DND-41 (cell line): ENCODE data around the gene GLYATL3.

Source experiments
- ATAC-seq: fragments of 200-7000 bp; cut with Tn5 transposase; 3 replicates; pipeline ENCODE4 v1.9.1; 2021; ENCODE audit warnings: low read depth; ENCODE audit not compliant: insufficient read depth
- DNase-seq: peaks from one replicate; pipeline ENCODE4 v3.0.0-alpha.2; 2020
- H2AFZ ChIP-seq: 2 replicates; pipeline ENCODE4 v1.6.0; 2012; ENCODE audit warnings: low read depth, low read length
- H3K27ac ChIP-seq: 2 replicates; pipeline ENCODE4 v1.5.1; 2012; ENCODE audit warnings: low read length, inconsistent platforms
- H3K27me3 ChIP-seq: fragments of 200-600 bp; sonication (generic); 2 replicates; pipeline ENCODE4 v1.6.0; 2012; ENCODE audit warnings: low read length, mild to moderate bottlenecking, inconsistent platforms; ENCODE audit not compliant: insufficient read depth, poor library complexity
- H3K36me3 ChIP-seq: 2 replicates; pipeline ENCODE4 v1.5.1; 2012; ENCODE audit warnings: low read length, inconsistent platforms; ENCODE audit not compliant: insufficient read depth
- H3K4me1 ChIP-seq: 2 replicates; pipeline ENCODE4 v1.5.1; 2012; ENCODE audit warnings: mild to moderate bottlenecking, low read length; ENCODE audit not compliant: insufficient read depth
- H3K4me2 ChIP-seq: 2 replicates; pipeline ENCODE4 v1.6.0; 2012; ENCODE audit warnings: mild to moderate bottlenecking, moderate library complexity, low read length, inconsistent platforms; ENCODE audit not compliant: insufficient read depth
- H3K4me3 ChIP-seq, 2 experiments: fragments of 200-600 bp in 1 of 2; shearing (Covaris generic) in 1 of 2; 2 replicates each; pipeline ENCODE4 v1.5.1; 2012 to 2016; ENCODE audit warnings: inconsistent platforms in 2 of 2, low read length in 2 of 2, mild to moderate bottlenecking in 2 of 2, low read depth in 1 of 2, moderate library complexity in 1 of 2
- H3K79me2 ChIP-seq: 2 replicates; pipeline ENCODE4 v1.6.0; 2012; ENCODE audit warnings: low read length, inconsistent platforms; ENCODE audit not compliant: insufficient read depth
- H3K9ac ChIP-seq: 2 replicates; pipeline ENCODE4 v1.6.0; 2012; ENCODE audit warnings: low read depth, mild to moderate bottlenecking, inconsistent platforms, low read length, moderate library complexity
- H3K9me3 ChIP-seq: 2 replicates; pipeline ENCODE4 v1.5.1; 2012; ENCODE audit warnings: low read length, moderate library complexity, mild to moderate bottlenecking, inconsistent platforms; ENCODE audit not compliant: insufficient read depth, severe bottlenecking
- H4K20me1 ChIP-seq: 2 replicates; pipeline ENCODE4 v1.6.0; 2012; ENCODE audit warnings: low read length; ENCODE audit not compliant: insufficient read depth
- EZH2 ChIP-seq: IDR thresholded peaks from 3 replicates; pipeline ENCODE4 v1.6.1; 2012; ENCODE audit warnings: borderline replicate concordance, low read depth, mild to moderate bottlenecking, moderate library complexity, low read length, inconsistent platforms; ENCODE audit not compliant: severe bottlenecking
- TF ChIP-seq, protein P1 (sequence below): IDR thresholded peaks from 2 replicates; pipeline ENCODE4 v1.5.1; 2012; ENCODE audit warnings: borderline replicate concordance, low read length, moderate library complexity, mild to moderate bottlenecking; ENCODE audit not compliant: poor library complexity, severe bottlenecking; ENCODE audit errors: extremely low read depth

Gene GLYATL3

GRCh38 chr6:49526598-49526997 lies 26.9 kb downstream of the GLYATL3 start:
- Histone ChIP-seq H3K27ac (no peak overlapping the region), H3K4me1 (no peaks in the 10 kb centered on the region), H3K79me2 (no peaks in the 10 kb centered on the region), H3K27me3 (peaks cover 7% of the 10 kb centered on the region), H3K9ac (no peak overlapping the region), H3K9me3 (no peaks in the 10 kb centered on the region), H4K20me1 (no peaks in the 10 kb centered on the region), H3K4me2 (no peak overlapping the region), H2AFZ (no peak overlapping the region; the same call in 1 of the 2 replicates), H3K36me3 (no peaks in the 10 kb centered on the region), H3K4me3 (no peak overlapping the region)
- no peak for DNase-seq
- TF ChIP-seq, protein P1, sequence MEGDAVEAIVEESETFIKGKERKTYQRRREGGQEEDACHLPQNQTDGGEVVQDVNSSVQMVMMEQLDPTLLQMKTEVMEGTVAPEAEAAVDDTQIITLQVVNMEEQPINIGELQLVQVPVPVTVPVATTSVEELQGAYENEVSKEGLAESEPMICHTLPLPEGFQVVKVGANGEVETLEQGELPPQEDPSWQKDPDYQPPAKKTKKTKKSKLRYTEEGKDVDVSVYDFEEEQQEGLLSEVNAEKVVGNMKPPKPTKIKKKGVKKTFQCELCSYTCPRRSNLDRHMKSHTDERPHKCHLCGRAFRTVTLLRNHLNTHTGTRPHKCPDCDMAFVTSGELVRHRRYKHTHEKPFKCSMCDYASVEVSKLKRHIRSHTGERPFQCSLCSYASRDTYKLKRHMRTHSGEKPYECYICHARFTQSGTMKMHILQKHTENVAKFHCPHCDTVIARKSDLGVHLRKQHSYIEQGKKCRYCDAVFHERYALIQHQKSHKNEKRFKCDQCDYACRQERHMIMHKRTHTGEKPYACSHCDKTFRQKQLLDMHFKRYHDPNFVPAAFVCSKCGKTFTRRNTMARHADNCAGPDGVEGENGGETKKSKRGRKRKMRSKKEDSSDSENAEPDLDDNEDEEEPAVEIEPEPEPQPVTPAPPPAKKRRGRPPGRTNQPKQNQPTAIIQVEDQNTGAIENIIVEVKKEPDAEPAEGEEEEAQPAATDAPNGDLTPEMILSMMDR: no peak
- no peak for TF ChIP-seq EZH2
- no peak for ATAC-seq

- Histone ChIP-seq H3K9me3 (no peaks in the 10 kb centered on the region), H3K9ac (no peak overlapping the region), H3K27me3 (peaks cover 7% of the 10 kb centered on the region), H2AFZ (no peak overlapping the region), H3K4me1 (no peaks in the 10 kb centered on the region), H3K27ac (no peak overlapping the region), H4K20me1 (no peaks in the 10 kb centered on the region), H3K79me2 (no peaks in the 10 kb centered on the region), H3K4me2 (no peak overlapping the region), H3K36me3 (no peaks in the 10 kb centered on the region), H3K4me3 (no peak overlapping the region)
- ATAC-seq: no peak
- no peak for DNase-seq
- TF ChIP-seq, protein P1: no peak
- no peak for TF ChIP-seq EZH2
Measured at GRCh38 chr6:49527320-49527719, 27.6 kb downstream of the GLYATL3 start.

DNA sequence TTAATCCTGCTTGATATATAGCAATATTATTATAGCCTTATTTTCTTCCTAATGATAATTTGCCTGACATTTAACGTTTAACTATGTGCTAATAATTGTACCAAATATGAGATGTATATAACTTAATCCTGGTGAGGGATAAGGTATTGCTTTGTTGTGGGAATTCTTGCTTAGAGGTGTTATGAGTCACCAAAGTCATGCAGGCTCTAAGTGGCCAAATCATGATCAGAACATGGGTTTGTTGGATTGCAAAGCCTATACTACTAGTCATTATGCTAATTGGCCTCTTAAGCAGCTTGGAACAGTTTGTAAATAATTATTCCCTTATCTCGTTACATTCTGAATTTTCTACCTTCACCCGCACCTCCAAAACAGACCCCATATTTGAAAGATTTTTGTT lies 28.8 kb downstream of the GLYATL3 start:
- Histone ChIP-seq H3K27ac (no peak overlapping the region), H2AFZ (no peak overlapping the region), H3K4me2 (no peak overlapping the region), H3K9ac (no peak overlapping the region), H3K36me3 (no peaks in the 10 kb centered on the region), H3K27me3 (peaks cover 3% of the 10 kb centered on the region), H3K4me3 (no peak overlapping the region), H3K79me2 (no peaks in the 10 kb centered on the region), H3K9me3 (no peaks in the 10 kb centered on the region), H4K20me1 (no peaks in the 10 kb centered on the region), H3K4me1 (no peaks in the 10 kb centered on the region)
- TF ChIP-seq, protein P1: no peak
- no peak for DNase-seq
- no peak for ATAC-seq

- H3K4me2 ChIP-seq: no peak overlapping the region
- H4K20me1 ChIP-seq: no peaks in the 10 kb centered on the region
- no peaks in the 10 kb centered on the region for H3K4me1 ChIP-seq
- no peaks in the 10 kb centered on the region for H3K79me2 ChIP-seq
- no peak for DNase-seq
- H3K36me3 ChIP-seq: no peaks in the 10 kb centered on the region
- peaks cover 3% of the 10 kb centered on the region for H3K27me3 ChIP-seq
- H3K9me3 ChIP-seq: no peaks in the 10 kb centered on the region
- no peak overlapping the region for H2AFZ ChIP-seq
- no peak overlapping the region for H3K9ac ChIP-seq
- no peak overlapping the region for H3K27ac ChIP-seq
- no peak for ATAC-seq
- no peak for TF ChIP-seq EZH2
- TF ChIP-seq, protein P1: no peak
- no peak overlapping the region for H3K4me3 ChIP-seq
Measured at GRCh38 chr6:49530141-49530776, 30.5 kb downstream of the GLYATL3 start.
